ENCODE data around the gene CSPG4.
"Not testable (repeated sequence)": the region's sequence is repeated elsewhere in the genome, so short reads cannot be mapped to it uniquely, and the experiment has no call there.

CSPG4 gene

GRCh38 chr15:75693501-75694240 is 19.0 kb downstream of the CSPG4 start:
- Histone ChIP-seq H3K4me1 (ENCODE audit: control insufficient read depth, low read length) (peaks cover 25% of the 10 kb centered on the region), H3F3A (ENCODE audit: control insufficient read depth, insufficient read depth) (no peaks in the 10 kb centered on the region), H3K27me3 (ENCODE audit: control insufficient read depth, low read length) (peaks cover 4% of the 10 kb centered on the region; the same call in 1 of the 2 replicates), H3K79me2 (ENCODE audit: control insufficient read depth, low read length) (no peaks in the 10 kb centered on the region), H4K20me1 (ENCODE audit: control insufficient read depth, insufficient read depth, low read depth, low read length) (no peaks in the 10 kb centered on the region), H3K36me3 (ENCODE audit: control insufficient read depth, low read length) (no peaks in the 10 kb centered on the region), H3K27ac (ENCODE audit: low read depth, low read length) (no peak overlapping the region), H3K9me2 (replicated peaks; ENCODE audit: control insufficient read depth, low read length) (no peaks in the 10 kb centered on the region), H3K9me3 (ENCODE audit: control insufficient read depth, insufficient read depth, low read length) (no peaks in the 10 kb centered on the region), H3K4me2 (ENCODE audit: low read length) (no peak overlapping the region), H3K4me3 (ENCODE audit: low read length) (no peak overlapping the region)
- TF ChIP-seq, protein P1, sequence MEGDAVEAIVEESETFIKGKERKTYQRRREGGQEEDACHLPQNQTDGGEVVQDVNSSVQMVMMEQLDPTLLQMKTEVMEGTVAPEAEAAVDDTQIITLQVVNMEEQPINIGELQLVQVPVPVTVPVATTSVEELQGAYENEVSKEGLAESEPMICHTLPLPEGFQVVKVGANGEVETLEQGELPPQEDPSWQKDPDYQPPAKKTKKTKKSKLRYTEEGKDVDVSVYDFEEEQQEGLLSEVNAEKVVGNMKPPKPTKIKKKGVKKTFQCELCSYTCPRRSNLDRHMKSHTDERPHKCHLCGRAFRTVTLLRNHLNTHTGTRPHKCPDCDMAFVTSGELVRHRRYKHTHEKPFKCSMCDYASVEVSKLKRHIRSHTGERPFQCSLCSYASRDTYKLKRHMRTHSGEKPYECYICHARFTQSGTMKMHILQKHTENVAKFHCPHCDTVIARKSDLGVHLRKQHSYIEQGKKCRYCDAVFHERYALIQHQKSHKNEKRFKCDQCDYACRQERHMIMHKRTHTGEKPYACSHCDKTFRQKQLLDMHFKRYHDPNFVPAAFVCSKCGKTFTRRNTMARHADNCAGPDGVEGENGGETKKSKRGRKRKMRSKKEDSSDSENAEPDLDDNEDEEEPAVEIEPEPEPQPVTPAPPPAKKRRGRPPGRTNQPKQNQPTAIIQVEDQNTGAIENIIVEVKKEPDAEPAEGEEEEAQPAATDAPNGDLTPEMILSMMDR (IDR thresholded peaks at IDR 0.05; ENCODE audit: low read depth, low read length, poor library complexity, severe bottlenecking), result no peak
- TF ChIP-seq EZH2phosphoT487 (IDR thresholded peaks at IDR 0.05; ENCODE audit: borderline replicate concordance, low read length), result no peak

GRCh38 chr15:75693028-75693427 is 19.6 kb downstream of the CSPG4 start:
- not testable (repeated sequence) for H3K27ac ChIP-seq (ENCODE audit: low read depth, low read length); H3K4me2 ChIP-seq (ENCODE audit: low read length); H3K9me2 ChIP-seq (replicated peaks; ENCODE audit: control insufficient read depth, low read length); H3K9me3 ChIP-seq (ENCODE audit: control insufficient read depth, insufficient read depth, low read length); H4K20me1 ChIP-seq (ENCODE audit: control insufficient read depth, insufficient read depth, low read depth, low read length); H3K36me3 ChIP-seq (ENCODE audit: control insufficient read depth, low read length); H3F3A ChIP-seq (ENCODE audit: control insufficient read depth, insufficient read depth); H3K27me3 ChIP-seq (ENCODE audit: control insufficient read depth, low read length); H3K79me2 ChIP-seq (ENCODE audit: control insufficient read depth, low read length); H3K4me3 ChIP-seq (ENCODE audit: low read length)
- peaks cover 25% of the 10 kb centered on the region for H3K4me1 ChIP-seq (ENCODE audit: control insufficient read depth, low read length)

DNA sequence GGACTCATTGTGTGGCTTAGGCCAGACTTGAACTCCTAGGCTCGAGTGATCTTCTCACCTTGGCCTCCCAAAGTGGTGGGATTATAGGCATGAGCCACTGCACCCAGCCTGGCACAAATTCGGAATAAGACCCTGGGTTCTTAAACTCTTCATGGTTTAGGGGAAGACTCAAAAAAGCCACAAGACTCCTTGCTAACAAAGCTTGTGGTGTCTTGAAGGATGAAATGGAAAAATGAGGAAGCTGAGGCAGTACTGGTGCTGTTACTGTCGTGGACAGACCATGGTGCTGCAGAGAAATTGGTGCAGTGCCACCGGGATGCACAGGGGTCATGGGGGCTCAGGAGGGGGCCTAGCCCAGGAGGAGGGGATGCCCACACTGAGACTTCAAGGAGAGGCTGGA is 20.3 kb downstream of the CSPG4 start:
- H3K4me3 ChIP-seq (ENCODE audit: low read length); H3K27ac ChIP-seq (ENCODE audit: low read depth, low read length); H3K27me3 ChIP-seq (ENCODE audit: control insufficient read depth, low read length); H3K9me3 ChIP-seq (ENCODE audit: control insufficient read depth, insufficient read depth, low read length); H3K4me2 ChIP-seq (ENCODE audit: low read length); H3K9me2 ChIP-seq (replicated peaks; ENCODE audit: control insufficient read depth, low read length); H3F3A ChIP-seq (ENCODE audit: control insufficient read depth, insufficient read depth); H3K79me2 ChIP-seq (ENCODE audit: control insufficient read depth, low read length); H4K20me1 ChIP-seq (ENCODE audit: control insufficient read depth, insufficient read depth, low read depth, low read length); H3K36me3 ChIP-seq (ENCODE audit: control insufficient read depth, low read length): not testable (repeated sequence)
- peaks cover 25% of the 10 kb centered on the region for H3K4me1 ChIP-seq (ENCODE audit: control insufficient read depth, low read length)

DNA sequence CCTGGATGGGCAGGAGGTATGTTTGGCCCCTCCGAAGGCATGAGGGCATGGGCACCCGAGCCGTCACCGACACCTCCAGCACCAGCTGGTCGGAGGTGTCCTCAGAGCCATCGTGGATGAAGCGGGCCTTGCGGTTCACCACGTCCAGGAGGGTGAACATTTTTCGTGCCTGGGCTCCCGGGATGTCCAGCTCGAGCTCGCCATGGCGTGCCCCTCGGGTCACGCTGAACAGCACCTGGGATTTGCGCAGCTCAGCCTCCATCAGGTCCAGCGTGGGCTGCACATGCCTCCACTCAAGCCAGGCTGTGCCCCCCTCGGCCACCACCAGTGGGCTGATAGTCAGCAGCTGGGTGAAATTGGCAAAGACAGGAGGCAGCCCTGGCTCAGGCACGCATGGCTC is 23.2 kb downstream of the CSPG4 start:
- H3K9me3 ChIP-seq (ENCODE audit: control insufficient read depth, insufficient read depth, low read length), result not testable (repeated sequence)

DNA sequence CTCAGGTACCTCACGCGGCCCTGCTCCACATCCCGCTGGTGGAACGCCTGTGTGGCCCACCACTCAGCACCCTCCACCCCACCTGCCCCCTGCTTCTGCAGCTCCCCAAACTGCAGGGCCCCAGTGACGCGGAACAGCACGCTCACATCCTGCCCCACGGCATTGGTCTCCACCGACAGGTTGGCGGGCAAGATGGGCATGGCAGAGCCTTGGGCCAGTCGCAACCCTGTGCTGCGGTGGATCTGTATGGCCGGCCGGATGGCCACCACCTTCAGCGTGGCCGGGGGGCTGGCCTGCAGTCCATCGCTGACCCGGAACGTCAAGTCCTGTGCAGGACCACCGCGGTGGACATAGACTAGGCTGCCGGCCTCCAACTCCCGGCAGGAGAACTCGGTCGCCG is 23.8 kb downstream of the CSPG4 start:
- peaks cover 4% of the 10 kb centered on the region; the same call in 1 of the 2 replicates for H3K27me3 ChIP-seq (ENCODE audit: control insufficient read depth, low read length)
- no peaks in the 10 kb centered on the region for H3K79me2 ChIP-seq (ENCODE audit: control insufficient read depth, low read length)
- no peak overlapping the region for H3K4me2 ChIP-seq (ENCODE audit: low read length)
- H3K36me3 ChIP-seq (ENCODE audit: control insufficient read depth, low read length), result no peaks in the 10 kb centered on the region
- no peak overlapping the region for H3K27ac ChIP-seq (ENCODE audit: low read depth, low read length)
- H3K9me2 ChIP-seq (replicated peaks; ENCODE audit: control insufficient read depth, low read length), result no peaks in the 10 kb centered on the region
- no peaks in the 10 kb centered on the region for H3K9me3 ChIP-seq (ENCODE audit: control insufficient read depth, insufficient read depth, low read length)
- TF ChIP-seq EZH2phosphoT487 (IDR thresholded peaks at IDR 0.05; ENCODE audit: borderline replicate concordance, low read length), result no peak
- TF ChIP-seq, protein P1 (IDR thresholded peaks at IDR 0.05; ENCODE audit: low read depth, low read length, poor library complexity, severe bottlenecking), result no peak
- H3K4me1 ChIP-seq (ENCODE audit: control insufficient read depth, low read length), result peaks cover under 1% of the 10 kb centered on the region
- no peak overlapping the region for H3K4me3 ChIP-seq (ENCODE audit: low read length)
- H3F3A ChIP-seq (ENCODE audit: control insufficient read depth, insufficient read depth), result no peaks in the 10 kb centered on the region
- no peaks in the 10 kb centered on the region for H4K20me1 ChIP-seq (ENCODE audit: control insufficient read depth, insufficient read depth, low read depth, low read length)

More for the DNA sequence above, 23.2 kb downstream of the CSPG4 start:
- not testable (repeated sequence) for H3K9me2 ChIP-seq (replicated peaks; ENCODE audit: control insufficient read depth, low read length); H3K4me3 ChIP-seq (ENCODE audit: low read length); H3K79me2 ChIP-seq (ENCODE audit: control insufficient read depth, low read length); H3K27me3 ChIP-seq (ENCODE audit: control insufficient read depth, low read length); H3K4me1 ChIP-seq (ENCODE audit: control insufficient read depth, low read length); H3K4me2 ChIP-seq (ENCODE audit: low read length); H3F3A ChIP-seq (ENCODE audit: control insufficient read depth, insufficient read depth); H3K36me3 ChIP-seq (ENCODE audit: control insufficient read depth, low read length); H4K20me1 ChIP-seq (ENCODE audit: control insufficient read depth, insufficient read depth, low read depth, low read length); H3K27ac ChIP-seq (ENCODE audit: low read depth, low read length)
